Mesendoderm (in vitro differentiated cells): ENCODE data around the gene EHBP1L1.
A peak's percentile ranks its signal among the peaks of the same experiment; 100 is the strongest.

Source experiments
- DNase-seq: peaks from one replicate; pipeline ENCODE4 v3.0.0; 2013
- H2AK5ac ChIP-seq: 2 replicates; pipeline ENCODE4 v1.6.1; 2013; ENCODE audit warnings: low read length, inconsistent platforms
- H2BK120ac ChIP-seq: 2 replicates; pipeline ENCODE4 v1.6.1; 2013; ENCODE audit warnings: low read depth, mild to moderate bottlenecking, low read length, moderate library complexity, mixed read lengths
- H2BK15ac ChIP-seq: replicated peaks from 2 replicates; pipeline ENCODE4 v1.6.1; 2013; ENCODE audit warnings: low read depth, mild to moderate bottlenecking, moderate library complexity
- H2BK5ac ChIP-seq: 2 replicates; pipeline ENCODE4 v1.6.1; 2013; ENCODE audit warnings: low read length, inconsistent platforms
- H3K18ac ChIP-seq: 2 replicates; pipeline ENCODE4 v1.6.1; 2013; ENCODE audit warnings: mild to moderate bottlenecking, low read length, mixed read lengths
- H3K23ac ChIP-seq: one replicate; pipeline ENCODE4 v1.6.1; 2013; ENCODE audit warnings: low read length
- H3K27ac ChIP-seq: 2 replicates; pipeline ENCODE4 v1.5.1; 2013; ENCODE audit warnings: low read depth, mild to moderate bottlenecking, inconsistent platforms, low read length, moderate library complexity
- H3K27me3 ChIP-seq: 2 replicates; pipeline ENCODE4 v1.6.1; 2013; ENCODE audit warnings: low read length, control low read depth, mild to moderate bottlenecking, inconsistent platforms; ENCODE audit not compliant: insufficient read depth, poor library complexity
- H3K36me3 ChIP-seq: 2 replicates; pipeline ENCODE4 v1.6.1; 2013; ENCODE audit warnings: low read length, inconsistent platforms; ENCODE audit not compliant: control insufficient read depth, insufficient read depth
- H3K4ac ChIP-seq: one replicate; pipeline ENCODE4 v1.6.1; 2013; ENCODE audit warnings: low read depth, mild to moderate bottlenecking, low read length, moderate library complexity
- H3K4me1 ChIP-seq: 2 replicates; pipeline ENCODE4 v1.6.1; 2013; ENCODE audit warnings: low read depth, low read length, inconsistent platforms; ENCODE audit not compliant: control insufficient read depth
- H3K4me2 ChIP-seq: 2 replicates; pipeline ENCODE4 v1.6.1; 2013; ENCODE audit warnings: low read length
- H3K4me3 ChIP-seq: 2 replicates; pipeline ENCODE4 v1.5.1; 2013; ENCODE audit warnings: mild to moderate bottlenecking, low read length
- H3K56ac ChIP-seq: one replicate; pipeline ENCODE4 v1.6.1; 2013; ENCODE audit warnings: low read length
- H3K79me1 ChIP-seq: 2 replicates; pipeline ENCODE4 v1.6.1; 2013; ENCODE audit warnings: low read length, inconsistent platforms
- H3K79me2 ChIP-seq: 2 replicates; pipeline ENCODE4 v1.6.1; 2013; ENCODE audit warnings: mild to moderate bottlenecking, low read length; ENCODE audit not compliant: control insufficient read depth, insufficient read depth
- H3K9ac ChIP-seq: 2 replicates; pipeline ENCODE4 v1.6.1; 2013; ENCODE audit warnings: low read length, inconsistent platforms
- H4K5ac ChIP-seq: one replicate; pipeline ENCODE4 v1.6.1; 2013; ENCODE audit warnings: low read length
- H4K8ac ChIP-seq: one replicate; pipeline ENCODE4 v1.6.1; 2013; ENCODE audit warnings: low read depth, mild to moderate bottlenecking, control low read depth, low read length, moderate library complexity
- WGBS: extraction: QIAGEN DNeasy Blood & Tissue Kit; methylation state at CpG from one replicate; pipeline ENCODE4 v1.1.7; 2013; ENCODE audit warnings: low lambda C conversion rate, missing lambda C conversion rate; ENCODE audit not compliant: insufficient coverage; ENCODE audit errors: extremely low coverage; 5-methylcytosine and 5-hydroxymethylcytosine counted together

Gene EHBP1L1

DNA sequence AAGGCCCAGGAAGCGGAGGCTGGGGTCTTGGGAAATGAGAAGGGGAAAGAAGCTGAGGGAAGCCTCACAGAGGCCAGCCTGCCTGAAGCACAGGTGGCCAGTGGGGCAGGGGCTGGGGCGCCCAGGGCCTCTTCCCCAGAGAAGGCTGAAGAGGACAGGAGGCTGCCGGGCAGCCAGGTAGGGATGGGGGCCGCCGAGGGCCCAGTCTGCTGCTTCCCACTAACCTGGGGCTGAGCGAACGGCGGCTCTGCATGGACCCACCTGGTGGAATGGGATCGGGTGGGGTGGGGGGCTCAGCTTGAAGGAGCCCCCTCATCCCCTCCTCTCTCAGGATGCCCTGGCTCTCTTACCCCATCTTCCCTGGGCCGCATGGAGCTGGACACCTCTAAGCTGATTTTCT, 7.7 kb downstream of the EHBP1L1 start:
- Histone ChIP-seq H3K27ac (no peak overlapping the region), H2BK5ac (no peak overlapping the region), H3K4ac (no peak overlapping the region), H3K4me1 (no peaks in the 10 kb centered on the region), H4K8ac (no peak overlapping the region), H2BK15ac (no peak overlapping the region), H3K79me1 (no peaks in the 10 kb centered on the region), H2AK5ac (no peak overlapping the region), H3K36me3 (no peaks in the 10 kb centered on the region), H4K5ac (no peak overlapping the region), H3K4me2 (no peak overlapping the region), H3K9ac (no peak overlapping the region), H2BK120ac (no peak overlapping the region), H3K27me3 (peaks cover 2% of the 10 kb centered on the region), H3K56ac (no peak overlapping the region), H3K23ac (no peak overlapping the region), H3K79me2 (no peaks in the 10 kb centered on the region), H3K4me3 (no peak overlapping the region), H3K18ac (no peak overlapping the region)
- no CpG with 5 or more reads among the region's 10 CpGs for WGBS
- no peak for DNase-seq

GRCh38 chr11:65584106-65584505, 8.3 kb downstream of the EHBP1L1 start:
- no peaks in the 10 kb centered on the region for H3K79me1 ChIP-seq
- no peak overlapping the region for H3K23ac ChIP-seq
- WGBS = no CpG with 5 or more reads among the region's 8 CpGs
- H3K4ac ChIP-seq = no peak overlapping the region
- no peak overlapping the region for H3K27ac ChIP-seq
- H2BK15ac ChIP-seq = no peak overlapping the region
- peaks cover 2% of the 10 kb centered on the region for H3K27me3 ChIP-seq
- H3K4me3 ChIP-seq = no peak overlapping the region
- H3K56ac ChIP-seq = no peak overlapping the region
- no peak overlapping the region for H4K5ac ChIP-seq
- H3K79me2 ChIP-seq = no peaks in the 10 kb centered on the region
- H3K36me3 ChIP-seq = no peaks in the 10 kb centered on the region
- no peak overlapping the region for H2AK5ac ChIP-seq
- H3K9ac ChIP-seq = no peak overlapping the region
- H2BK5ac ChIP-seq = no peak overlapping the region
- no peak overlapping the region for H2BK120ac ChIP-seq
- H4K8ac ChIP-seq = no peak overlapping the region
- DNase-seq = no peak
- H3K4me1 ChIP-seq = no peaks in the 10 kb centered on the region
- no peak overlapping the region for H3K18ac ChIP-seq
- H3K4me2 ChIP-seq = no peak overlapping the region

- no peaks in the 10 kb centered on the region for H3K36me3 ChIP-seq
- no peak overlapping the region for H3K56ac ChIP-seq
- H3K18ac ChIP-seq = no peak overlapping the region
- H3K79me2 ChIP-seq = no peaks in the 10 kb centered on the region
- H2BK5ac ChIP-seq = no peak overlapping the region
- no peaks in the 10 kb centered on the region for H3K79me1 ChIP-seq
- no peak for DNase-seq
- no peak overlapping the region for H2BK15ac ChIP-seq
- H3K9ac ChIP-seq = no peak overlapping the region
- H3K27me3 ChIP-seq = peaks cover 2% of the 10 kb centered on the region
- no peak overlapping the region for H3K4ac ChIP-seq
- H2BK120ac ChIP-seq = no peak overlapping the region
- H3K4me1 ChIP-seq = no peaks in the 10 kb centered on the region
- H3K27ac ChIP-seq = no peak overlapping the region
- no peak overlapping the region for H2AK5ac ChIP-seq
- no peak overlapping the region for H3K4me2 ChIP-seq
- no peak overlapping the region for H4K5ac ChIP-seq
- no peak overlapping the region for H3K23ac ChIP-seq
- H4K8ac ChIP-seq = no peak overlapping the region
- no CpG with 5 or more reads among the region's 46 CpGs for WGBS
- no peak overlapping the region for H3K4me3 ChIP-seq
Measured at GRCh38 chr11:65584723-65585171, 8.9 kb downstream of the EHBP1L1 start.

DNA sequence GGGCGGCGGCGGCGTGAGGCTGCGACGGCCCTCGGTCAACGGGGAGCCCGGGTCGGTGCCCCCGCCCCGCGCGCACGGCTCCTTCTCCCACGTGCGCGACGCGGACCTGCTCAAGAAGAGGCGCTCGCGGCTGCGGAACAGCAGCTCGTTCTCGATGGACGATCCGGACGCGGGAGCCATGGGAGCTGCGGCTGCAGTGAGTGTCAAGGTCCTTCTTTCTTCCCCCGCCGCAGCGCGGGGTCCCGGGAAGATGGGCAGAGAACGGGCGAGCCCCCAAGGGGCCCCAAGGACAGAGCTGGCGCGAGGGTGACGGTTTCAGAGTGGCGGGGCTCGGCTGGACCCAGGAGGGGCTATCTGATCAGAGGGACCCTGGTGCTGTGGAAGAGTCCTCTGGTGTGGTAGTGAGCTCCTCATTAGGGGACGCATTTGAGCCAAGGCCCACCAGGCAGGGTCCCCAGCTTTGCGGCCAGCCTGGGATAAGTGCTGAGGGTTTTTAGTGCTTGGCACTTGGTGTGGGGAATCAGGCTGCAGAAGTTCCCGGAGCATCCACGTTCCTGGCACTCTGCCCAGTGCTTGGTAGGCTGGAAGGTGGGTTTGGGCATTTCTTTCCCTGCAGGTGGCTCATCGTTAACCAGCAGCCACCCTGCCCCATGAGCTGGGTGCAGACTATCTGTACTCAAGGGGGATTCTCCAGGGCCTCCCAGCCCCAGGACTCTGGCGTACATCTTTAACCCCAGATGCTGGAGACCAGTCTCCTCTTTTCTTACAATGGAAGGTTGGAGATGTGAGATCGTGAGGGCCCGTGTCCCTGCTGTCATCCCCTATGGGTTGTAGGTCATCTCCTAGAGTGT, 9.8 kb downstream of the EHBP1L1 start:
- Histone ChIP-seq H3K27ac (no peak overlapping the region), H2BK120ac (no peak overlapping the region), H3K9ac (no peak overlapping the region), H4K5ac (no peak overlapping the region), H3K56ac (no peak overlapping the region), H2BK15ac (no peak overlapping the region), H3K4me2 (no peak overlapping the region), H3K79me1 (no peaks in the 10 kb centered on the region), H3K23ac (no peak overlapping the region), H3K4me3 (no peak overlapping the region), H3K4me1 (no peaks in the 10 kb centered on the region), H3K27me3 (peaks cover 2% of the 10 kb centered on the region), H4K8ac (no peak overlapping the region), H3K18ac (no peak overlapping the region), H3K4ac (no peak overlapping the region), H3K79me2 (no peaks in the 10 kb centered on the region), H2AK5ac (no peak overlapping the region), H3K36me3 (no peaks in the 10 kb centered on the region), H2BK5ac (no peak overlapping the region)
- no CpG with 5 or more reads among the region's 51 CpGs for WGBS
- no peak for DNase-seq

DNA sequence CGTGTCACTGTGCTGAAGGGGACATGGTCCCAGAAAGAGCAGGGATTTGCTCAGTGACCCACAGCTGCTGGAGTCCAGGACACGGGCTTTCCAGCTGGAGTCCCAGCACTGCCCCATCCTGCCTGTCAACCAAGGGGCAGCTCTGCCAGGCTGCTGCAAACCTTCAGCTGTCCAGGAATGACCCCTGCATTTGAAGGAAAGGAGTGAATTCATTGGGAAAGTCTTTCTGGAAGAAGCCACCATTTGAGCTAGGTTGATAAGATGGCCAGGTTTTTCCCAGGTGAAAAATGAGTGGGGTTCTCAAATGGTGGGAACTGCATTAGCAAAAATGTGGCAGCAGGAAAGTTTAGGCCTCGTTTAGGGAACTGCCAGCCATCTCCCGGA, 10.4 kb downstream of the EHBP1L1 start:
- Histone ChIP-seq H3K4me1 (no peaks in the 10 kb centered on the region), H3K79me1 (no peaks in the 10 kb centered on the region), H3K4me2 (no peak overlapping the region), H2BK120ac (no peak overlapping the region), H4K8ac (no peak overlapping the region), H3K23ac (no peak overlapping the region), H2BK15ac (no peak overlapping the region), H3K4me3 (no peak overlapping the region), H3K9ac (no peak overlapping the region), H2AK5ac (no peak overlapping the region), H3K18ac (no peak overlapping the region), H2BK5ac (no peak overlapping the region), H3K27ac (no peak overlapping the region), H3K4ac (no peak overlapping the region), H3K27me3 (peaks cover 2% of the 10 kb centered on the region), H3K79me2 (no peaks in the 10 kb centered on the region), H4K5ac (no peak overlapping the region), H3K36me3 (no peaks in the 10 kb centered on the region), H3K56ac (peak overlapping the region; percentile 31)
- no peak for DNase-seq
- WGBS = no CpG with 5 or more reads among the region's 4 CpGs

DNA sequence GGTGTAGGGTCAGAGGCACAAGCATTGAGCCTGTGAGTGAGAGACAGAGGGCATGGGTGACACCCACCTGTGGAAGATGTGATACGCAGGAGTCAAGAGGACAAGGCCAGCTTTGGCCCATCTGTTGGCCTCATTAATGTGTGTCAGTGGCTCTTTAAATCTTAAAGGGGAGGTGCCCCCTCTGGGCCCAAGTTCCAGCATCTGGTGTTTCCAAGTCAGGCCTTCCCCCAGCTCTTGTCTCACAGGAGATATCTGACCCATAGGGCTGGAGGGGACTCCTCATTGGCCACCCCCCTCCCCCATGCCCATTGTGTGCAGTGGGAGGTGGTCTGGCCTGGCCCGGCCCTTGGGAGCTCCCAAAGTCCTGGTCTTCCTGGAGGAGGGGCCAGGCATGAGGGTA, 10.8 kb downstream of the EHBP1L1 start:
- Histone ChIP-seq H3K79me1 (no peaks in the 10 kb centered on the region), H2BK15ac (no peak overlapping the region), H2AK5ac (no peak overlapping the region), H3K27ac (no peak overlapping the region), H3K23ac (no peak overlapping the region), H3K56ac (peak overlapping the region; percentile 31), H3K4ac (no peak overlapping the region), H2BK5ac (no peak overlapping the region), H3K27me3 (peaks cover 2% of the 10 kb centered on the region), H3K9ac (no peak overlapping the region), H3K79me2 (no peaks in the 10 kb centered on the region), H3K4me2 (no peak overlapping the region), H3K4me1 (no peaks in the 10 kb centered on the region), H3K4me3 (no peak overlapping the region), H4K5ac (no peak overlapping the region), H3K18ac (no peak overlapping the region), H3K36me3 (no peaks in the 10 kb centered on the region), H2BK120ac (no peak overlapping the region), H4K8ac (no peak overlapping the region)
- peak; percentile 68 for DNase-seq
- no CpG with 5 or more reads among the region's 2 CpGs for WGBS
